GM12873 (cell line): ENCODE data around the gene OSBPL1A.

Experiments used
- CTCF ChIP-seq: IDR thresholded peaks from 2 replicates; pipeline ENCODE4 v1.5.1; 2012; ENCODE audit warnings: low read depth, mild to moderate bottlenecking, moderate library complexity, low read length, control low read depth; ENCODE audit not compliant: insufficient read depth; ENCODE audit errors: missing control alignments

Gene OSBPL1A

GRCh38 chr18:24414349-24415003 lies 16.9 kb upstream of the OSBPL1A start:
- TF ChIP-seq CTCF: no peak

- TF ChIP-seq CTCF: no peak
Measured at GRCh38 chr18:24413148-24413547, 15.5 kb upstream of the OSBPL1A start.

GRCh38 chr18:24408496-24408895 lies 10.9 kb upstream of the OSBPL1A start:
- no peak for TF ChIP-seq CTCF

- no peak for TF ChIP-seq CTCF
Measured at GRCh38 chr18:24404591-24404990, 7.0 kb upstream of the OSBPL1A start.

- no peak for TF ChIP-seq CTCF
Measured at GRCh38 chr18:24403076-24403475, 5.5 kb upstream of the OSBPL1A start.

GRCh38 chr18:24402209-24402785 lies 4.7 kb upstream of the OSBPL1A start:
- TF ChIP-seq CTCF: peak; percentile 45

- TF ChIP-seq CTCF: no peak
Measured at GRCh38 chr18:24400587-24400986, 3.0 kb upstream of the OSBPL1A start.
